WTC11 (cell line): Measurements from ENCODE around the gene THOP1. TPM values are rescaled to one million over a fixed set of nuclear protein-coding genes. Genes with fewer than 3 reads are reported as not detected.
A peak's percentile ranks its signal among the peaks of the same experiment; 100 is the strongest.

Experiments used
- ATAC-seq: fragments of 200-7000 bp; cut with Tn5 transposase; 2 replicates; pipeline ENCODE4 v1.10.0; 2021; ENCODE audit warnings: mild to moderate bottlenecking, moderate library complexity
- CTCF ChIA-PET: fragments of 300-600 bp; sonication (Branson Sonifier 250); formaldehyde crosslinking; loops from one replicate; lab custom pipeline; 2021; ENCODE audit warnings: antibody characterized with exemption; lab: Charles Lee
- POLR2A ChIA-PET: fragments of 350-600 bp; sonication (Branson Sonifier 250); formaldehyde crosslinking; loops from one replicate; lab custom pipeline; 2021; ENCODE audit warnings: antibody characterized with exemption; lab: Charles Lee
- DNase-seq: peaks from one replicate; pipeline ENCODE4 v3.0.0; 2021; ENCODE audit warnings: low spot score
- H3K27ac Mint-ChIP-seq: 2 replicates; pipeline ENCODE4 v1.8.0; 2021; ENCODE audit warnings: mixed read lengths
- H3K27me3 Mint-ChIP-seq: 2 replicates; pipeline ENCODE4 v1.8.0; 2021; ENCODE audit warnings: low read depth, mild to moderate bottlenecking, moderate library complexity, mixed read lengths
- H3K36me3 Mint-ChIP-seq: 2 replicates; pipeline ENCODE4 v1.8.0; 2021; ENCODE audit warnings: mixed read lengths
- H3K4me1 Mint-ChIP-seq: 2 replicates; pipeline ENCODE4 v1.8.0; 2022; ENCODE audit warnings: mixed read lengths
- H3K4me3 Mint-ChIP-seq: 2 replicates; pipeline ENCODE4 v1.8.0; 2021; ENCODE audit warnings: mild to moderate bottlenecking, moderate library complexity, mixed read lengths
- H3K9me3 Mint-ChIP-seq: 2 replicates; pipeline ENCODE4 v1.8.0; 2021; ENCODE audit warnings: mixed read lengths
- ARID4B ChIP-seq: sonication (generic); formaldehyde crosslinking; IDR thresholded peaks from 2 replicates; pipeline ENCODE4 v1.8.0; 2023; ENCODE audit warnings: missing genetic modification reagents, mild to moderate bottlenecking, borderline replicate concordance
- ATF2 ChIP-seq: sonication (generic); formaldehyde crosslinking; IDR thresholded peaks from 2 replicates; pipeline ENCODE4 v1.8.1; 2022; ENCODE audit warnings: low read depth, missing genetic modification reagents, borderline replicate concordance
- E2F5 ChIP-seq: sonication (generic); formaldehyde crosslinking; IDR thresholded peaks from 2 replicates; pipeline ENCODE4 v1.8.1; 2022; ENCODE audit warnings: mild to moderate bottlenecking, moderate library complexity, missing genetic modification reagents
- ELF4 ChIP-seq: sonication (generic); formaldehyde crosslinking; IDR thresholded peaks from 2 replicates; pipeline ENCODE4 v1.8.1; 2022; ENCODE audit warnings: low read depth, mild to moderate bottlenecking, moderate library complexity, missing genetic modification reagents
- ETV6 ChIP-seq: sonication (generic); formaldehyde crosslinking; IDR thresholded peaks from 2 replicates; pipeline ENCODE4 v1.8.1; 2022; ENCODE audit warnings: mild to moderate bottlenecking, missing genetic modification reagents
- FOXK1 ChIP-seq: sonication (generic); formaldehyde crosslinking; IDR thresholded peaks from 2 replicates; pipeline ENCODE4 v1.8.0; 2022; ENCODE audit warnings: mild to moderate bottlenecking, moderate library complexity, missing genetic modification reagents
- FOXP1 ChIP-seq: sonication (generic); formaldehyde crosslinking; IDR thresholded peaks from 2 replicates; pipeline ENCODE4 v1.8.0; 2022; ENCODE audit warnings: missing genetic modification reagents, mild to moderate bottlenecking, moderate library complexity, borderline replicate concordance
- GABPB1 ChIP-seq: sonication (generic); formaldehyde crosslinking; IDR thresholded peaks from 2 replicates; pipeline ENCODE4 v1.8.1; 2023; ENCODE audit warnings: mild to moderate bottlenecking, missing genetic modification reagents
- GRHL2 ChIP-seq: fragments of 250-450 bp; sonication (Bioruptor Pico); IDR thresholded peaks from 2 replicates; pipeline ENCODE4 v1.8.0; 2022; ENCODE audit warnings: mild to moderate bottlenecking, moderate library complexity; ENCODE audit not compliant: insufficient replicate concordance, severe bottlenecking
- GTF2I ChIP-seq: fragments of 250-450 bp; sonication (Bioruptor Pico); conservative IDR thresholded peaks from 2 replicates; pipeline ENCODE4 v1.4.0; 2021; ENCODE audit warnings: mild to moderate bottlenecking
- HMGXB4 ChIP-seq: sonication (generic); formaldehyde crosslinking; IDR thresholded peaks from 2 replicates; pipeline ENCODE4 v1.8.1; 2023; ENCODE audit warnings: mild to moderate bottlenecking, moderate library complexity, missing genetic modification reagents
- KAT7 ChIP-seq: sonication (generic); formaldehyde crosslinking; IDR thresholded peaks from 2 replicates; pipeline ENCODE4 v1.8.1; 2023; ENCODE audit warnings: missing genetic modification reagents, mild to moderate bottlenecking, borderline replicate concordance
- MLX ChIP-seq: sonication (generic); formaldehyde crosslinking; IDR thresholded peaks from 2 replicates; pipeline ENCODE4 v1.8.1; 2023; ENCODE audit warnings: mild to moderate bottlenecking, missing genetic modification reagents, moderate library complexity
- MYBL2 ChIP-seq: sonication (generic); formaldehyde crosslinking; IDR thresholded peaks from 2 replicates; pipeline ENCODE4 v1.8.1; 2023; ENCODE audit warnings: mild to moderate bottlenecking, moderate library complexity, missing genetic modification reagents
- SMAD3 ChIP-seq: sonication (generic); formaldehyde crosslinking; IDR thresholded peaks from 2 replicates; pipeline ENCODE4 v1.8.0; 2022; ENCODE audit warnings: missing genetic modification reagents, mild to moderate bottlenecking, borderline replicate concordance
- SP1 ChIP-seq: sonication (generic); formaldehyde crosslinking; conservative IDR thresholded peaks from 2 replicates; pipeline ENCODE4 v1.8.1; 2022; ENCODE audit warnings: missing genetic modification reagents
- TEAD1 ChIP-seq: sonication (generic); formaldehyde crosslinking; IDR thresholded peaks from 2 replicates; pipeline ENCODE4 v1.8.0; 2022; ENCODE audit warnings: mild to moderate bottlenecking, missing genetic modification reagents
- TEAD4 ChIP-seq: sonication (generic); formaldehyde crosslinking; IDR thresholded peaks from 2 replicates; pipeline ENCODE4 v1.8.0; 2022; ENCODE audit warnings: mild to moderate bottlenecking, missing genetic modification reagents
- ZBTB21 ChIP-seq: sonication (generic); formaldehyde crosslinking; IDR thresholded peaks from 2 replicates; pipeline ENCODE4 v1.8.1; 2023; ENCODE audit warnings: mild to moderate bottlenecking, missing genetic modification reagents, borderline replicate concordance
- ZNF263 ChIP-seq: sonication (generic); formaldehyde crosslinking; IDR thresholded peaks from 2 replicates; pipeline ENCODE4 v1.8.1; 2022; ENCODE audit warnings: low read depth, mild to moderate bottlenecking, moderate library complexity, missing genetic modification reagents
- ZNF317 ChIP-seq: sonication (generic); formaldehyde crosslinking; IDR thresholded peaks from 2 replicates; pipeline ENCODE4 v1.8.1; 2023; ENCODE audit warnings: low read depth, mild to moderate bottlenecking, moderate library complexity, missing genetic modification reagents, borderline replicate concordance
- ZNF396 ChIP-seq: fragments of 250-450 bp; sonication (Bioruptor Pico); IDR thresholded peaks from 2 replicates; pipeline ENCODE4 v1.8.0; 2021; ENCODE audit warnings: mild to moderate bottlenecking, moderate library complexity, borderline replicate concordance
- total RNA-seq: library from RNA; stranded (reverse); gene quantifications from 3 replicates; pipeline ENCODE4 v1.2.3, GENCODE V29; 2021
- TF ChIP-seq, protein P1 (sequence below): sonication (generic); formaldehyde crosslinking; IDR thresholded peaks from 2 replicates; pipeline ENCODE4 v1.8.1; 2023; ENCODE audit warnings: mild to moderate bottlenecking, missing genetic modification reagents, moderate library complexity
- TF ChIP-seq, protein P2 (sequence below): fragments of 200-600 bp; IDR thresholded peaks from 2 replicates; pipeline ENCODE4 v1.8.0; 2022; ENCODE audit warnings: antibody characterized with exemption

The THOP1 gene
- total RNA-seq, 1 experiment from 2014 or later: 181 TPM

DNA sequence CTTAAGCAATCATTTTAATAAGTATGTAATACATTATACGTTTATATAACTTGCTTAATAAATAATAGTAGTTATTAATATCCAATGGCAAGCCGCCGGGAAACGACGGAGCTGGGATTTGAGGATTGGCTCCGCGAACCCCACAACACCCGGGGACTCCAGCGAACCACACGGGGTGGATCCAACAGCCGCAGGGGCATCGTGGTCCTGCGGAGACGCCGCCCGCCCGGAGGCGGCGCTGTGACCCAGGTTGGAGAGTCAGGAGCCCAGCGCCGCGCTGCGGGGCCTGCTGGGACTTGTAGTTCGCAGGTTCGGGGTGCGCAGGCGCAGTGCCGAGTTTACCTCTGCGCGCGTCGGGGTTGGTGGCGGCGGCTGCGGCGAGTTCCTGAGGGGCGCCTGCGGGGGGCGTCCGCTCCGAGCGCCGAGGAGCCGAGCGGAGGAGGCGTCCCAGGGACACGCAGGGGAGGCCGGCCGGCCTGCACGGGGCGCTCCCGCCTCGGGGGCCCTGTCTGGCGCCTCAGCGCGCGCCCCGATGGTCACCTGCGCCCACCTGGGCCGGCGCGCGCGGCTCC is 34.3 kb downstream of the THOP1 start, which contains the start of gene ZNF554:
Gene ZNF554 (plus strand): TSS at position 329 of the 572 bp plus-strand sequence. CDS start 204 bp downstream, at position 533.
- Mint-ChIP-seq H3K36me3 (peaks cover 5% of the 10 kb centered on the region), H3K4me1 (no peaks in the 10 kb centered on the region), H3K27ac (0 out of 2 replicates have a peak within 1 kb of the TSS, but pooled peaks have one; percentile 49), H3K27me3 (no peaks in the 10 kb centered on the region), H3K4me3 (peak within 1 kb of the TSS; percentile 91), H3K9me3 (no peaks in the 10 kb centered on the region; the same call in 1 of the 2 replicates)
- ChIA-PET CTCF (interaction anchor here (0.5 to 2.1 kb wide), 12 partner anchors 10 to 658 kb away, joined by 3 to 14 read pairs (median 3); partner anchors contain the start of genes ZNF555 and ZNF57), POLR2A (interaction anchor here (0.8 kb wide), 1 partner anchor 35 kb away, joined by 3 read pairs; the partner anchor contains the start of gene THOP1)
- ATAC-seq: peak; percentile 91
- DNase-seq: peak; percentile 100
- TF ChIP-seq ELF4 (no peak), FOXP1 (CRISPR knock-in tag) (peak; percentile 29), GTF2I (no peak), ATF2 (CRISPR knock-in tag) (no peak), MYBL2 (CRISPR knock-in tag) (peak; percentile 38; the same call in 1 of the 2 replicates), MLX (CRISPR knock-in tag) (no peak), ZNF317 (CRISPR knock-in tag) (no peak), KAT7 (CRISPR knock-in tag) (no peak), GRHL2 (CRISPR knock-in tag) (no peak), GABPB1 (CRISPR knock-in tag) (peak; percentile 76), TEAD4 (CRISPR knock-in tag) (0 out of 2 replicates have a peak, but pooled peaks have one; percentile 29), HMGXB4 (peak; percentile 83), ARID4B (CRISPR knock-in tag) (peak; percentile 51; the same call in 1 of the 2 replicates), FOXK1 (0 out of 2 replicates have a peak, but pooled peaks have one; percentile 26), ETV6 (CRISPR knock-in tag) (peak; percentile 53; the same call in 1 of the 2 replicates), E2F5 (no peak), ZNF263 (CRISPR knock-in tag) (no peak), SMAD3 (CRISPR knock-in tag) (peak; percentile 43; the same call in 1 of the 2 replicates), TEAD1 (CRISPR knock-in tag) (peak; percentile 72; the same call in 1 of the 2 replicates), SP1 (CRISPR knock-in tag) (peak; percentile 77), ZBTB21 (no peak), ZNF396 (no peak)
- TF ChIP-seq, protein P1, sequence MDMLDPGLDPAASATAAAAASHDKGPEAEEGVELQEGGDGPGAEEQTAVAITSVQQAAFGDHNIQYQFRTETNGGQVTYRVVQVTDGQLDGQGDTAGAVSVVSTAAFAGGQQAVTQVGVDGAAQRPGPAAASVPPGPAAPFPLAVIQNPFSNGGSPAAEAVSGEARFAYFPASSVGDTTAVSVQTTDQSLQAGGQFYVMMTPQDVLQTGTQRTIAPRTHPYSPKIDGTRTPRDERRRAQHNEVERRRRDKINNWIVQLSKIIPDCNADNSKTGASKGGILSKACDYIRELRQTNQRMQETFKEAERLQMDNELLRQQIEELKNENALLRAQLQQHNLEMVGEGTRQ (CRISPR knock-in tag): peak; percentile 54
- TF ChIP-seq, protein P2, sequence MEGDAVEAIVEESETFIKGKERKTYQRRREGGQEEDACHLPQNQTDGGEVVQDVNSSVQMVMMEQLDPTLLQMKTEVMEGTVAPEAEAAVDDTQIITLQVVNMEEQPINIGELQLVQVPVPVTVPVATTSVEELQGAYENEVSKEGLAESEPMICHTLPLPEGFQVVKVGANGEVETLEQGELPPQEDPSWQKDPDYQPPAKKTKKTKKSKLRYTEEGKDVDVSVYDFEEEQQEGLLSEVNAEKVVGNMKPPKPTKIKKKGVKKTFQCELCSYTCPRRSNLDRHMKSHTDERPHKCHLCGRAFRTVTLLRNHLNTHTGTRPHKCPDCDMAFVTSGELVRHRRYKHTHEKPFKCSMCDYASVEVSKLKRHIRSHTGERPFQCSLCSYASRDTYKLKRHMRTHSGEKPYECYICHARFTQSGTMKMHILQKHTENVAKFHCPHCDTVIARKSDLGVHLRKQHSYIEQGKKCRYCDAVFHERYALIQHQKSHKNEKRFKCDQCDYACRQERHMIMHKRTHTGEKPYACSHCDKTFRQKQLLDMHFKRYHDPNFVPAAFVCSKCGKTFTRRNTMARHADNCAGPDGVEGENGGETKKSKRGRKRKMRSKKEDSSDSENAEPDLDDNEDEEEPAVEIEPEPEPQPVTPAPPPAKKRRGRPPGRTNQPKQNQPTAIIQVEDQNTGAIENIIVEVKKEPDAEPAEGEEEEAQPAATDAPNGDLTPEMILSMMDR: peak; percentile 89
